ENCODE data around the gene VKORC1L1. TPM values are rescaled to one million over a fixed set of nuclear protein-coding genes. Genes with fewer than 3 reads are reported as not detected.
A peak's percentile ranks its signal among the peaks of the same experiment; 100 is the strongest.
"Not testable (repeated sequence)": the region's sequence is repeated elsewhere in the genome, so short reads cannot be mapped to it uniquely, and the experiment has no call there.

Gene VKORC1L1
- total RNA-seq, 2 donors from 2014 or later: 25.2 to 26.4 TPM

- ATAC-seq: no peak
- DNase-seq: no peak
- intact Hi-C loops (cut with DNase I, micrococcal nuclease): no loop called here
These were observed 94.7 kb downstream of the VKORC1L1 start for GRCh38 chr7:65967361-65968155.

- ATAC-seq: no peak
- intact Hi-C loops (cut with DNase I, micrococcal nuclease): no loop called here
- no peak for DNase-seq
These were observed 95.6 kb downstream of the VKORC1L1 start for GRCh38 chr7:65968256-65969185.

GRCh38 chr7:65971021-65971420, 98.1 kb downstream of the VKORC1L1 start:
- intact Hi-C loops (cut with DNase I, micrococcal nuclease): no loop called here
- DNase-seq (no peak), ATAC-seq (no peak)

- intact Hi-C loops (cut with DNase I, micrococcal nuclease): no loop called here
These were observed 100.1 kb downstream of the VKORC1L1 start for GRCh38 chr7:65972976-65973375.

GRCh38 chr7:65974191-65974801, 101.4 kb downstream of the VKORC1L1 start:
- intact Hi-C loops (cut with DNase I, micrococcal nuclease): no loop called here
- DNase-seq (no peak), ATAC-seq (no peak)

More at GRCh38 chr7:65972976-65973375, 100.1 kb downstream of the VKORC1L1 start:
- ATAC-seq (no peak), DNase-seq (no peak)

- intact Hi-C loops (cut with DNase I, micrococcal nuclease): no loop called here
- ATAC-seq (no peak), DNase-seq (no peak)
These were observed 102.0 kb downstream of the VKORC1L1 start for GRCh38 chr7:65974876-65975275.

- intact Hi-C loops (cut with DNase I, micrococcal nuclease): no loop called here
- ATAC-seq (no peak), DNase-seq (no peak)
These were observed 103.1 kb downstream of the VKORC1L1 start for GRCh38 chr7:65975814-65976445.

GRCh38 chr7:65976659-65977196, 103.9 kb downstream of the VKORC1L1 start:
- intact Hi-C loops (cut with DNase I, micrococcal nuclease): no loop called here
- ATAC-seq: no peak
- DNase-seq: no peak

- ATAC-seq: no peak
- intact Hi-C loops (cut with DNase I, micrococcal nuclease): no loop called here
- DNase-seq: no peak
These were observed 106.2 kb downstream of the VKORC1L1 start for GRCh38 chr7:65978891-65979582.

- no peak for ATAC-seq
- DNase-seq: no peak
- intact Hi-C loops (cut with DNase I, micrococcal nuclease): no loop called here
These were observed 107.0 kb downstream of the VKORC1L1 start for GRCh38 chr7:65979583-65980477.

GRCh38 chr7:65980478-65981250, 107.8 kb downstream of the VKORC1L1 start:
- peak; percentile 35 for ATAC-seq
- peak; percentile 52 to 69 for DNase-seq
- intact Hi-C loops (cut with DNase I, micrococcal nuclease): no loop called here

GRCh38 chr7:65981965-65982792, 109.3 kb downstream of the VKORC1L1 start, which contains the start of gene GUSB:
GUSB (minus strand) TSS chr7:65982213; CDS start chr7:65982183, 30 bp downstream.
- intact Hi-C loops (cut with DNase I, micrococcal nuclease): no loop called here

GRCh38 chr7:65983965-65984658, 111.2 kb downstream of the VKORC1L1 start:
- no peak for DNase-seq
- intact Hi-C loops (cut with DNase I, micrococcal nuclease): no loop called here
- ATAC-seq: peak; percentile 26

More at GRCh38 chr7:65981965-65982792, 109.3 kb downstream of the VKORC1L1 start, which contains the start of gene GUSB:
- ATAC-seq: peak; percentile 96
- DNase-seq: peak; percentile 92 to 96

GRCh38 chr7:65988084-65988483, 115.2 kb downstream of the VKORC1L1 start:
- intact Hi-C loops (cut with DNase I, micrococcal nuclease): no loop called here
- ATAC-seq (no peak), DNase-seq (no peak)

GRCh38 chr7:65988503-65988902, 115.6 kb downstream of the VKORC1L1 start:
- ATAC-seq; DNase-seq; intact Hi-C loops (cut with DNase I, micrococcal nuclease): not testable (repeated sequence)
